Activated B cell treated with CpG ODN at 0.5 μM for 24 hours (primary cell): Measurements from ENCODE around the gene PRR36. TPM values are rescaled to one million over a fixed set of nuclear protein-coding genes. Genes with fewer than 3 reads are reported as not detected.
A peak's percentile ranks its signal among the peaks of the same experiment; 100 is the strongest.

Source experiments
- ATAC-seq: fragments of 200-7000 bp; cut with Tn5 transposase; one replicate; pipeline ENCODE4 v1.10.0; 2021; ENCODE audit warnings: low read depth, mild to moderate bottlenecking, moderate library complexity
- CTCF ChIA-PET: fragments of 350-600 bp; sonication (Branson Sonifier 250); formaldehyde crosslinking; loops from one replicate; lab custom pipeline; 2021; ENCODE audit warnings: antibody characterized with exemption; lab: Charles Lee
- POLR2A ChIA-PET: fragments of 350-600 bp; sonication (Branson Sonifier 250); formaldehyde crosslinking; loops from one replicate; lab custom pipeline; 2021; ENCODE audit warnings: antibody characterized with exemption; lab: Charles Lee
- DNase-seq: peaks from one replicate; pipeline ENCODE4 v3.0.0; 2022
- H3K27ac Mint-ChIP-seq: one replicate; pipeline ENCODE4 v1.8.0; 2020; ENCODE audit warnings: mixed read lengths
- H3K27me3 Mint-ChIP-seq: one replicate; pipeline ENCODE4 v1.8.0; 2021; ENCODE audit warnings: mixed read lengths
- H3K36me3 Mint-ChIP-seq: one replicate; pipeline ENCODE4 v1.8.0; 2021; ENCODE audit warnings: low read depth, mixed read lengths
- H3K4me1 Mint-ChIP-seq: one replicate; pipeline ENCODE4 v1.8.0; 2021; ENCODE audit warnings: mixed read lengths
- H3K4me3 Mint-ChIP-seq: one replicate; pipeline ENCODE4 v1.8.0; 2020; ENCODE audit warnings: mild to moderate bottlenecking, mixed read lengths
- H3K9me3 Mint-ChIP-seq: one replicate; pipeline ENCODE4 v1.8.0; 2020; ENCODE audit warnings: mixed read lengths
- CTCF ChIP-seq: fragments of 200-600 bp; IDR thresholded peaks from one replicate; pipeline ENCODE4 v1.8.0; 2022; ENCODE audit warnings: antibody characterized with exemption, mild to moderate bottlenecking
- intact Hi-C: fragments of 100-400 bp; cut with micrococcal nuclease; formaldehyde crosslinking; loops from one replicate; pipeline ENCODE4 v1.15.1; 2024
- total RNA-seq: library from RNA; stranded (reverse); gene quantifications from 2 replicates; pipeline ENCODE4 v1.2.3, GENCODE V29; 2022

The PRR36 gene
- total RNA-seq, 1 donor from 2014 or later, result not detected

GRCh38 chr19:7917267-7918061, 43.3 kb upstream of the PRR36 start:
- intact Hi-C loops, result no loop called here
- peak; percentile 55 for DNase-seq
- POLR2A ChIA-PET, result interaction anchor here (0.6 to 1.4 kb wide), 6 partner anchors 9 to 288 kb away, joined by 3 to 5 read pairs (median 4); partner anchors contain the start of genes PET100, TIMM44 and XAB2
- H3K36me3 Mint-ChIP-seq, result peaks cover 16% of the 10 kb centered on the region
- CTCF ChIA-PET, result interaction anchor here (0.7 to 1.2 kb wide), 5 partner anchors 11 to 238 kb away, joined by 3 to 4 read pairs (median 3); partner anchors contain the start of gene TIMM44
- no peak for TF ChIP-seq CTCF
- no peaks in the 10 kb centered on the region for H3K9me3 Mint-ChIP-seq
- no peak overlapping the region for H3K27ac Mint-ChIP-seq
- peak overlapping the region; percentile 75 for H3K4me3 Mint-ChIP-seq
- ATAC-seq, result no peak
- peaks cover 18% of the 10 kb centered on the region for H3K27me3 Mint-ChIP-seq
- peaks cover 45% of the 10 kb centered on the region for H3K4me1 Mint-ChIP-seq

- no peak for TF ChIP-seq CTCF
- H3K4me3 Mint-ChIP-seq, result peak overlapping the region; percentile 75
- no peak for DNase-seq
- ChIA-PET POLR2A (interaction anchor here (0.8 to 1.4 kb wide), 2 partner anchors 9 to 14 kb away, joined by 3 to 4 read pairs; partner anchors contain the start of gene MAP2K7), CTCF (interaction anchor here (1.3 kb wide), 1 partner anchor 13 kb away, joined by 4 read pairs; the partner anchor contains the start of gene MAP2K7)
- H3K27me3 Mint-ChIP-seq, result peaks cover 18% of the 10 kb centered on the region
- no peaks in the 10 kb centered on the region for H3K9me3 Mint-ChIP-seq
- ATAC-seq, result no peak
- H3K4me1 Mint-ChIP-seq, result peaks cover 41% of the 10 kb centered on the region
- intact Hi-C loops, result no loop called here
- H3K36me3 Mint-ChIP-seq, result peaks cover 14% of the 10 kb centered on the region
- H3K27ac Mint-ChIP-seq, result no peak overlapping the region
Measured at GRCh38 chr19:7916955-7917266, 42.7 kb upstream of the PRR36 start.

- ChIA-PET CTCF (interaction anchor here (1.3 kb wide), 1 partner anchor 13 kb away, joined by 4 read pairs; the partner anchor contains the start of gene MAP2K7), POLR2A (interaction anchor here (0.6 to 1.4 kb wide), 3 partner anchors 8 to 228 kb away, joined by 3 to 4 read pairs (median 4); partner anchors contain the start of gene MAP2K7)
- Mint-ChIP-seq H3K4me1 (peaks cover 36% of the 10 kb centered on the region), H3K27ac (no peak overlapping the region), H3K27me3 (peaks cover 18% of the 10 kb centered on the region), H3K9me3 (no peaks in the 10 kb centered on the region), H3K36me3 (peaks cover 19% of the 10 kb centered on the region), H3K4me3 (peak overlapping the region; percentile 50)
- TF ChIP-seq CTCF, result no peak
- DNase-seq (peak; percentile 49), ATAC-seq (no peak)
- intact Hi-C loops, result no loop called here
Measured at GRCh38 chr19:7916103-7916954, 42.1 kb upstream of the PRR36 start.

GRCh38 chr19:7915250-7916102, 41.3 kb upstream of the PRR36 start:
- H3K27ac Mint-ChIP-seq, result no peak overlapping the region

More at GRCh38 chr19:7915250-7916102, 41.3 kb upstream of the PRR36 start:
- DNase-seq (no peak), ATAC-seq (no peak)
- Mint-ChIP-seq H3K4me3 (peak overlapping the region; percentile 28), H3K4me1 (peaks cover 30% of the 10 kb centered on the region), H3K27me3 (peaks cover 18% of the 10 kb centered on the region), H3K9me3 (no peaks in the 10 kb centered on the region), H3K36me3 (peaks cover 25% of the 10 kb centered on the region)
- ChIA-PET POLR2A (interaction anchor here (0.6 kb wide), 2 partner anchors 28 to 227 kb away, joined by 3 to 4 read pairs; no protein-coding TSS in a partner anchor), CTCF (interaction anchor here (1.3 kb wide), 1 partner anchor 12 kb away, joined by 4 read pairs; the partner anchor contains the start of gene MAP2K7)
- intact Hi-C loops, result no loop called here
- TF ChIP-seq CTCF, result no peak
